GM19372 (cell line): ENCODE data around the gene SOX5.
"Not testable (repeated sequence)": the region's sequence is repeated elsewhere in the genome, so short reads cannot be mapped to it uniquely, and the experiment has no call there.

Experiments used
- ATAC-seq: cut with Tn5 transposase; IDR thresholded peaks from one replicate; pipeline ENCODE4 v1.9.1; 2021; ENCODE audit warnings: mild to moderate bottlenecking, low read depth, moderate library complexity; ENCODE audit not compliant: unreplicated experiment

Gene SOX5

DNA sequence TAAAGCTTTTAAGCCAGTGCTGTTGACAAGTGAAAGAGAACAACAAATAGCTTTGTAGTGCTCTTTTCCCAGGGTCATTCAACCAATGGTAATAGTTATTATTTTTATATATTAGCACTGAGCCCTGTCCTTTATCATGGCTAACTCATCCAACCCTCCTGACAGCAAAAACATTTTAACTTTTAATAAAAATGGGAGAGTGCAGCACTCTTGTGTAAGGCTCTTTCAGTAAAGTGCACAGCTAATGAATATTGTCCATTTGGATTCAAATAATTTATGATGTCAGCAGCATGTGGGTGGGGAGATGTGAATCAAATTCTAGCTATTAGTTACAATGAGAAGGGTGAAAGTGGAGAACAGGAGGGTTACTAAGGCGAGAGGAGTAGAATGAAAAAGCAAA, 185.7 kb downstream of the SOX5 start:
- ATAC-seq = no peak

DNA sequence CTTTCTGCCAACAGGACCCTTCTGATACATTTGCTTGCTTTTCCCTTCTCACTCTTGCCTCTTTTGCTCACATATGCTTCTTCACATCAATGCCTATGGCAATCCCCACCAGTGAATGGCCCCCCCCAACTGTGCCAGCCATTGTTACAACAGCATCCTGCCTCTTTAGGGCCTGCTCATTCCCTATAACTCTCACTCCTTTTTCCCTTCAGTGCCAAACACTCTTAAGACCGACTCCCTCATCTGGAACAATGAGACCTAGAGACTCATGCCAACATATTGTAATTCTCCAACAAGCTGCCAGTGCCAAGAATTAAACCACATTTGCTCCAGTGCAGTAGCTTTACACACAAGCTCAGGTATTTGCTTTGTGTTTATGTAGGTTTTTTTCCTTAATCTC, 189.0 kb downstream of the SOX5 start:
- no peak for ATAC-seq

DNA sequence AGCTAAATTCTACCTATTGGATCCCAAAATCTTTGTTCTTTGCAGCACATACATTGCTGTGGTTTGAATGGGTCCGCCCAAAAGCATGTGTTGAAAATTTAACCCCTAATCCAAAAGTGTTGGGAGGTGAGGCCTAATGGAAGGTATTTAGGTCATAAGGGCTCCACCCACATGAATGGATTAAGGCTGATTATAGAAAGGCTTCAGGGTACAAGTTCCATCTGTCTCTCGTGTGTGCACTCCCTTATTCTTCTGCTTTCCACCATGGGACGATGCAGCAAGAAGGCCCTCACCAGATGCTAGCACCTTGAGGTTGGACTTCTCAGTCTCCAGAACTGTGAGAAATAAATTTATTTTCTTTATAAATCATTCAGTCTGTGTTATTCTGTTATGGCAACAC, 190.9 kb downstream of the SOX5 start:
- no peak for ATAC-seq

DNA sequence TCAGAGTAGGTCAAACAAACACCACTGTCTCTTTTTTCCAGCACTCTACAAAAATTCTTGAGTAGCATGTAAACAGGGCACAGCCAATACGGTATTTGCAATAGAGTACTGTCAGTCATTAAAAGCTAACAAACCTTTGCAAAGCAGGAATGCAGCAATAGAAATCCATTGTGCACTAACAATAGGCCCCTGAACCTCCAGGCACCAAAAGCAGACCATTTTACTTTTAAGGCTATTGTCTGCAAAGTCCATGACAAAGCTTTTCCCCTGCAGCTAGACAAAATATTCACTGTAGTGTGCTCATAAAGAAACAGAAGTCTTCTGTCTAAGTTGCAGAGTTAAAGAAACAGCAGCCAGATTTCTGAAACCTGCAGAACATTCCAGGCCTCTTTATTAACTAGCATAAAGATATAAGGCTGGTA, 191.9 kb downstream of the SOX5 start:
- no peak for ATAC-seq

DNA sequence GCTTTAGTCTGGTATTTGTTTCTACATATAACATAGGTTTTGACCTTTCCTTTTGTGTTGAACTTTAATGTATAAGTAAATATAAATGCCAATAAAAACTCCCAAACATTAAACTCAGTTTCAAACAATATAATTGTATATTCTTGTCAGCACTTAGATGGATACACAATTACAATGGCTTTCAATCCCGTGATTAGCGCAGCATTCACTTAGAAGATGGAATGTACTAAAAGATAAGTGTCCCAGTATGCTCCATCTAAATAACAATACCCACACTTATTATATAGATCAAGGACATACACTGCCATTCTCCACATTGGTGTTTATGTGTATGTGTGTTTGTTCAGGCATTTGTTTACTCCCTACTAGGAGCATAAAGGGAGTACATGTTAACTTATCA, 193.1 kb downstream of the SOX5 start:
- no peak for ATAC-seq

DNA sequence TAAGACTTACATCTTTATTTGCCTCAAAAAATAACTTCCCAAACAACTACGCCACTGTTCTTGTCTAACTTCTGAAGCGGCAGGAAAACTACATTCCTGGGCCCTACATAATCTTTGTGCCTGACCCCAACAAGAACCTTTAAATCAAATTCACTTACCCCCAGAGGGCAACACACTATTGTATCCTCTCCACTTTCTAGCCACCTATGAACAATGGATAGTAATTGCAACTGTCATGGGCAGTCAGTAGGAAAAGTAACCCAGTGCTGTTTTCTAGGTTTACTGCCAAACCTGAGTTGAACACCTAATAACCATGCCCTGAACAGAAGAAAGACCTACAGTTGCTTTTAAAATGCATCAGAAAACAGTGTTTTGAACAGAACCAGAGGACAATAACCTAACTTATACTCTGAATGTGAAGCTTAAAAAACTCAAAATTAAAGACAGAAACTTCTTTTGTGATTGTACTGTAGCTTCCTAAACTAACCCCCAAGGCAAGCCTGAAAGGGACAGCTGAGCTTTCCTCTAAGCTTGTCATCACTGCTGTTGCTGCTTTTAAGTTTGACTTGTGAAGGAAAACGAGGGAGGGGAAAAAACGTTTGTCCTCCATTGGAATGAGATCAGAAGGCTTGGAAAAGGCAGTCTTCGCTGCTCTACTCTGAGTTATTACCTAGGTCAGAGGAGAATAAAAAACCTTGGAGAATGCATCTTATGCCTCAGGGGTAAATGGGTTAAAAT, 195.7 kb downstream of the SOX5 start:
- ATAC-seq = no peak

DNA sequence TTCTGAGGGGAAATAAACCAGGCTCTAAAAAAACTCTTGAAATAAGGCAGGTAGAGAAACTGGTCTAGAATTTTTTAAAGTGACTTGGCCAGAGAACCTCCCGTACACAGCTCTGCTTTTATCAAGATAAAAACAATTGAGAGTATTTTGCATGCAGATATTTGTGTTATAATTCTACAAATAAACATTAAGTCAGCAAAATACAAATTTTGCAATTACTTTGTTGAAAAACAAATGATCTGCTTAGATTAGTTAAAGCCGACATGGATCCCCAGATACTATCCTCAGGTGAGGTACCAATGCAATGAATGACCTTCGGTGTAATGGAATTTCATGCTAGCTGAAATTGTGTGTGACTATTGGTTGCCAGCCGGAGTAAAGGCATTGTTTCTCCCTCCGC, 197.2 kb downstream of the SOX5 start:
- ATAC-seq = no peak

DNA sequence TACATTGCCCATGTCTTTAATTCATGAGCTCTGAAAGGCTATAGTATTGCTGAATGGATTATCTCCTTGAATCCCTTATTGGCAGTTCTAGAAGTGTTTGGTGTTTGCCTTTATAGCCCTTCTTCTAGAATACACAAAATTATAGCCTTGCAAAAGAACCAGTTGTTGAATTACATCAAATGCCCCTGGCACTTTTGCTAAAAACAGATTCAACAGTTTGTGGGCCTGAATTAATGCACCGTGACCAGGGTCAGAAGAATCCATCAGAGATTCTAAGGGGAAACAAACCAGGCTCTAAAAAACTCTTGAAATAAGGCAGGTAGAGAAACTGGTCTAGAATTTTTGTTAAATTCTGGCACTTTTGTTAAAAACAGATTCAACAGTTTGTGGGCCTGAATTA, 197.8 kb downstream of the SOX5 start:
- no peak for ATAC-seq

DNA sequence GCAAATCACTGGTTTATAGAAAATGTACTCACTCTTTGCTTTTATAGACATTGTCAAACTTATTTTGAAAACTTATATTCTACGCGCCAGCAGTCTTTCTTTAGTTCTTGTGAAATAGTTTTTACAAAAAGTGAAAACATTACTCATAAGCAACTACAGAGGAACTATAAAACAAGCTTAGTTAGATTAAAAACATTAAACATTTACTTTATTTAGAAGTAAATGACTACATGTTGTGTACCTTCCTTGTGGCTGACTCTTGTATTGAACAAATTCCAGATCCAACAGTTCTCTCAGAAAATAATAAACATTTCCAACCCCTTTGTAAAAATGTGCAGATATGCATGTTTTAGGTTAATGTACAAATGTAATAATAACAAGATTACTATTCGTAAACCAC, 198.5 kb downstream of the SOX5 start:
- ATAC-seq = no peak

DNA sequence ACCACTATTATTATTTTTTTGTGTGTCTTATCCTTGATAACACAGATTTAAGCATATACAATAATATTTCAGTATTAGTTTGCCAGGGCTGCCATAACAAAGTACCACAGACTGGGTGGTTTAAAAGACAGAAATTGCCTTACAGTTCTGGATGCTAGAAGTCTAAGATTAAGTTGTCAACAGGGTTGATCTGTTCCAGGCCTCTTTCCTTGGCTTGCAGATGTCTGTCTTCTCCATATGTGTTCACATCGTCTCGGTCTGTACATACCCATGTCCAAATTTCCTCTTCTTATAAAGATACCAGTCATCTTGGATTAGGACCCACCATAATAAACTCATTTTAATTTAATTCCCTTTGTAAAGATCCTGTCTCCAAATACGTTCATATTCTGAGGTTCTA, 204.8 kb downstream of the SOX5 start:
- no peak for ATAC-seq

DNA sequence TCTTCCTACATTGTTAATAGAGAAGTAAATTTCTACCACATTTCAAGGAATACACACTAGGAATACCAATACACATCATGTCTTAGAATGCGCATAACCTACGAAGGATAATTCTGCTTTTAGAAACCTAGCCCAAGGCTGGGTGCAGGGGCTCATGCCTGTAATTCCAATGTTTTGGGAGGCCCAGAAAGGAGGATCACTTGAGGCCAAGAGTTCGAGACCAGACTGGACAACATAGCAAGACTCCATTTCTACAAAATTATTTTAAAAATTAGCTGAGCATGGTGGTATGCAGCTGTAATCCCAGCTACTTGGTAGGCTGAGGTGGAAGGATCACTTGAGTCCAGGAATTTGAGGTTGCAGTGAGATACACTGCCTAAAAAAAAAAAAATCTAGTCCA, 206.9 kb downstream of the SOX5 start:
- ATAC-seq = no peak

DNA sequence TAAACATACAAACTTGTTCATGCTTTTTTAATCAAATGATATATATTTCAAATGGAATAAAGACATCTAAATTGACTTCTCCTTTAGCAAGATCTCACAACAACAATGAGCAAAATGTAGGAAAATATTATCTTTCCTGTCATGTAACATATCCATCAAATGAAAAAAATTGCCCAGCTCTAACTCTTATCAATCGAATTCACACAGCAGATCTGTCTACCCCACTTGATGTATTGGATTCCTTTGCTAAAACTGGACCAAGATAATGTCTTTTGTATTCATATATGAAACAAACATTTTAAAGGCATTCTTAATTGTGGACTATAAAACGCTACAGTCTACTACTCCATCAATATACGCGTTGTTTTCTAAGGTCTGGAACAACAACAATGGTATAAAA, 218.0 kb downstream of the SOX5 start:
- ATAC-seq = no peak

DNA sequence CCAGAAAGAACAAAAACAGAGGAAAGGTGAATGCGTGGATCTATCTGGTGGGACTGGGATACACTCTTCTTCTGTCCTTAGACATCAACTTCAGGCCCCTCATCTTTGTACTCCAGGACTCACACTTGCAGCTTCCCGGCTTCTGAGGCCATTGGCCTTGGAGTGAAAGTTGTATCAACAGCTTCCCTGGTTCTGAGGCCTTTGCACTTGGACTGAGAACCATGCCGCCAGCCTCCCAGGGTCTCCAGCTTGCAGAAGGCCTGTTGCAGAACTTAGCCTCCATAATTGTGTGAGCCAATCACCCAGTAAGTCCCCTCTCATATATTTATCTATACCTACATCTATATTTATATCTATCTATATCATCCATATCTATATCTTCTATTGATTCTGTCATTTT, 218.4 kb downstream of the SOX5 start:
- no peak for ATAC-seq

DNA sequence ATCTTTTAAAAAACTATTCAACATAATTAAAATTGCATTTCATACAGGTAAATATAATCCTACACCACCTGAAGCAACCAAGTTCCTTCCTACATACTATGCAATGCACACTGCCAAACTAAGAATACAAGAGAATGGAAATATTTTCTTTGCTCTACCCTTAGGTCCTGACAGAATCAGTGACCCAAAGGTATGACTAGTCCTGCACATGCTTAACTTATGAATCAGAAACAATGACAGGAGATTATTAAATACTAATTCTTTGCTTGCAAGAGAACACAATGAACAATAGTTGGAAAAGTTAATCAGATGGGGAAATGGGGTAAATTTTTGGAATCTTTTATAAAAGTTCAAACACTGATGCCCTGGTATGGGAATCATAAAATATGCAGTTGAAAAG, 220.1 kb downstream of the SOX5 start:
- ATAC-seq = no peak

DNA sequence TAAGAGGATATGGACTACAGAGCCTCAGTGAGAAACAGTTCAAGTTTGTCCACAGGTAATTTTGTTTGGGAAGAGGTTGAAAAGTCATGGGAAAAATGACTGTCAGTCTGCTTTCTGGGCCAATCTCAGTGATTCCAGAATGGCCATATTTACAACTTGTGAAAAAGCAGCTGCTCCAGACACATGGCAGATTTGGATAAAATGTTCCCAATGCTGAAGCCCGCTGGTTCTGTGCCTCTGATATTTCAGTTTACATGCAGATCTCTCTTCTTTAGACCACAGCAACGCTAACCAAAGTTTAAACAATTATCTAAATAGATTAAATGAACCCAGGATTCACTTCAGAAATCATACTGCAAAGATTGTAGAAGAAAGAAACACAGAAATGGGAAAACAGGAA, 222.8 kb downstream of the SOX5 start:
- ATAC-seq = no peak

DNA sequence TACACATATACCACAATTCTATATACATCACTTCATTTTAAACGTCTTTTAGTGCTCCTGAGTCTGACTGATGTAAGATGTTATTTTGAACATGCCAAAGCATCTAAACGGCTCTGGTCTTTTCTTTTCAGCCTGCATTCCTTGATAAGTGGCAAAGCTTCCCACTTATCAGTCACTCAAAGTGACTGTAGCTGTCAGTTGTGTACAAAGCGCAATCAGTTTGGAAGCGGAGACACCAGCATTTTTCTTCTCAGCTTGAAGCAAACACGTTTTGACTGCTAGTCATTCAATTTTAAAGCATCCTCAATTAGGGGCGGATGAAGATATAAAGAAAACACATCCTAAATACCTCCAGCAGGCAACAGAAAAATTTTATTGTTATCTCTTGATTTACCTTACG, 226.8 kb downstream of the SOX5 start:
- ATAC-seq = no peak

DNA sequence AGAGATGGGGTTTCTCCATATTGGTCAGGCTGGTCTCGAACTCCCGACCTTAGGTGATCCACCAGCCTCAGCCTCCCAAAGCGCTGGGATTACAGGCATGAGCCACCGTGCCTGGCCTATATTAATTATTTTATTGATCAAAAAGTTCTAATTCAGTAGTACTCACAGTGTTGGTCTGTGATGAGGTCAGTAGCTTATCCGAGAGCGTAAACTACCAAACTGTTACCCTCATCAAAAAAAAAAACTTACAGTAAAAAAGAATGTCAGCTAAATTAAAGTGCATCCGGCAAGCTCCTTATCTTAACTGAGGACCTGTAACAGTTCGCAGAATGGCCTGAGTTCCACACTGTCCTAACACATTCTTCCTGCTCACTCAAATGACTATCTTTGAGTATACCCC, 228.2 kb downstream of the SOX5 start:
- ATAC-seq = no peak

DNA sequence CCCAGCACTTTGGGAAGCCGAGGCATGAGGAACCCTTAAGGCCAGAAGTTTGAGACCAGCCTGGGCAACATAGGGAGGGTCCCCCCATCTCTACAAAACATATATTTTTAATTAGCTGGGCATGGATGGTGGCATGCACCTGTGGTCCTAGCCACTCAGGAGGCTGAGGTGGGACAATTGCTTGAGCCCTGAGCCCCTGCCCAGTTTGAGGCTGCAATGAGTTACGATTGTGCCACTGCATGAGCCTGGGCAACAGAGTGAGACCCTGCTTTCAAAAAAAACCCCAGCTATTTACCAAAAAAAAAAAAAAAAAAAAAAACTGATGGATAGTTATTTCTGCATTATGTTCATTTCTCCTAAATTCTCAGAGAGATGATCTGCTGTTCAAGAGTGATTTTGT, 230.0 kb downstream of the SOX5 start:
- no peak for ATAC-seq

DNA sequence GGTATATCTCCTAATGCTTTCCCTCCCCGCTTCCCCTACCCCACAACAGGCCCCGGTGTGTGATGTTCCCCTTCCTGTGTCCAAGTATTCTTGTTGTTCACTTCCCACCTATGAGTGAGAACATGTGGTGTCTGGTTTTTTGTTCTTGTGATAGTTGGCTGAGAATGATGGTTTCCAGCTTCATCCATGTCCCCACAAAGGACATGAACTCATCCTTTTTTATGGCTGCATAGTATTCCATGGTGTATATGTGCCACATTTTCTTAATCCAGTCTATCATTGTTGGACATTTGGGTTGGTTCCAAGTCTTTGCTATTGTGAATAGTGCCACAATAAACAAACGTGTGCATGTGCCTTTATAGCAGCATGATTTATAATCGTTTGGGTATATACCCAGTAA, 239.1 kb downstream of the SOX5 start:
- not testable (repeated sequence) for ATAC-seq

DNA sequence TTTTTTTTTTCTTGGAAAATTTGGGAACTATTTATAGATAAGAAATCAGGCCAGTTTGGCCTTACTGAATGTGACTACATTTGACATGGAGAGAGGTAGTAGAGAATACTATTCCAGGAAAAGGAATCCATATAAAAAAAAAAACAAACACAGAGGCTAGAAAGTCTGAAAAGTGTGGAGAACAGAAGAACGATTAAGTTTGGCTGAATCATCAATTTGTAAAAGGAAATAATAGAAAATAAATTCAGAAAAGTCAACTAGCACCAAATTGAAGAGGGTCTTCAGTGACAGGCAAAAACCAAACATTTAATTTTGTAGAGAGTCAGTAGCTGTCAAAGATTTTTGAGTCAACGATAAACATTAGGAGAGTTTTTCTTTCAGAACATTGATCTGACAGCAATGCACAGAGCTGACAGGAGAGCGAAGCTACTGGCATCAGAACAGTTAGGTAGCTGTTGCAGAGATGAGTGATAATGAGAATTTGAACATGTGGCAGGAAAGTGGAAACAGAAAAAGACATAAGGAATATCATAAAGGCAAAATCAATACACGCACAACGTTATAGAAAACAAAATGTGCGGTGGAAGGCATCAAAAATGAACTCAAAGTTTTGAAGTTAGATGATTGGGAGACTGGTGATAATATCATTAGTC, 241.2 kb downstream of the SOX5 start:
- ATAC-seq = no peak

DNA sequence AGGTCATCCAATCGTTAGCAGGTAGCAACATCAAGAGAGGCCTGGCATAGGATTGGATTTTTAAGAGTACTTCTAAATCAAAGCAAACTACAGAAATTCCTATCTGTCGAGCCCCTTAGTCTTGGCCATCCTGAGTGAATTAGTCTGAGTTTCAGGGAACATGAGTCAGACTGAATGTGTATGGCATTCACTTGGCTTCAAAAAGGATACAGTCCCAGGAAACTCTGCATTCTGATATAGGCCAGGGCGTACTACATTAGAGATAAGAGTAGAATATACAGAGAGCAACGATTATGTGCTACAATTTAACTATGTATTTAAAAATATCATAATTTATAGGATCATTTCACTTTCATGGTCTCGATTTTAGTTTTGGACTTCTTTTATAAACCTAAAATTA, 242.2 kb downstream of the SOX5 start:
- ATAC-seq = no peak
